ENCODE measurements around the gene PPT2. TPM values are rescaled to one million over a fixed set of nuclear protein-coding genes. Genes with fewer than 3 reads are reported as not detected.
A peak's percentile ranks its signal among the peaks of the same experiment; 100 is the strongest.
"Not testable (repeated sequence)": the region's sequence is repeated elsewhere in the genome, so short reads cannot be mapped to it uniquely, and the experiment has no call there.

Gene PPT2
- total and polyA plus RNA-seq, 4 donors = 20.7 to 75.1 (median 40.1) TPM

GRCh38 chr6:32193096-32193495 lies 39.2 kb downstream of the PPT2 start:
- not testable (repeated sequence) for H3K4me3 ChIP-seq (ENCODE audit: low read depth, low read length); H3K27ac ChIP-seq (ENCODE audit: low read depth, low read length); H3K36me3 ChIP-seq (ENCODE audit: control insufficient read depth, insufficient read depth, low read length); H3K27me3 ChIP-seq (ENCODE audit: control insufficient read depth, insufficient read depth, low read length); H3K9me3 ChIP-seq (ENCODE audit: control insufficient read depth, insufficient read depth, low read length); DNase-seq (ENCODE audit: low read depth in 4 of 6, low spot score in 6 of 6)
- H3K4me1 ChIP-seq (ENCODE audit: control insufficient read depth, insufficient read depth, low read length) = peaks cover 68% of the 10 kb centered on the region
- WGBS (ENCODE audit: insufficient coverage) = 93% methylated on average over 2 of the region's 13 CpGs

- no peaks in the 10 kb centered on the region for H3K36me3 ChIP-seq (ENCODE audit: control insufficient read depth, insufficient read depth, low read length)
- H3K27me3 ChIP-seq (ENCODE audit: control insufficient read depth, insufficient read depth, low read length) = no peaks in the 10 kb centered on the region
- H3K4me1 ChIP-seq (ENCODE audit: control insufficient read depth, insufficient read depth, low read length) = peaks cover 55% of the 10 kb centered on the region
- WGBS (ENCODE audit: insufficient coverage) = 96% methylated on average over 4 of the region's 4 CpGs
- H3K27ac ChIP-seq (ENCODE audit: low read depth, low read length) = peak overlapping the region; percentile 100
- no peak overlapping the region for H3K4me3 ChIP-seq (ENCODE audit: low read depth, low read length)
- DNase-seq (ENCODE audit: low read depth in 4 of 6, low spot score in 6 of 6) = no peak
- no peaks in the 10 kb centered on the region for H3K9me3 ChIP-seq (ENCODE audit: control insufficient read depth, insufficient read depth, low read length)
Observed at GRCh38 chr6:32194388-32194787, 40.4 kb downstream of the PPT2 start.

- DNase-seq (ENCODE audit: low read depth in 4 of 6, low spot score in 6 of 6) = peak in 2 of 6 donors; percentile 78 to 82
- 0% methylated on average over 12 of the region's 15 CpGs for WGBS (ENCODE audit: insufficient coverage)
- peak overlapping the region; percentile 100 for H3K27ac ChIP-seq (ENCODE audit: low read depth, low read length)
- H3K9me3 ChIP-seq (ENCODE audit: control insufficient read depth, insufficient read depth, low read length) = no peaks in the 10 kb centered on the region
- peak overlapping the region; percentile 88 for H3K4me3 ChIP-seq (ENCODE audit: low read depth, low read length)
- H3K36me3 ChIP-seq (ENCODE audit: control insufficient read depth, insufficient read depth, low read length) = no peaks in the 10 kb centered on the region
- peaks cover 54% of the 10 kb centered on the region for H3K4me1 ChIP-seq (ENCODE audit: control insufficient read depth, insufficient read depth, low read length)
- no peaks in the 10 kb centered on the region for H3K27me3 ChIP-seq (ENCODE audit: control insufficient read depth, insufficient read depth, low read length)
Observed at GRCh38 chr6:32194825-32195651, 41.1 kb downstream of the PPT2 start.

- no peaks in the 10 kb centered on the region for H3K27me3 ChIP-seq (ENCODE audit: control insufficient read depth, insufficient read depth, low read length)
- H3K4me3 ChIP-seq (ENCODE audit: low read depth, low read length) = peak overlapping the region; percentile 88
- WGBS (ENCODE audit: insufficient coverage) = 0% methylated on average over 25 of the region's 25 CpGs
- DNase-seq (ENCODE audit: low read depth in 4 of 6, low spot score in 6 of 6) = peak; percentile 95 to 100 (median 100)
- H3K4me1 ChIP-seq (ENCODE audit: control insufficient read depth, insufficient read depth, low read length) = peaks cover 50% of the 10 kb centered on the region
- H3K9me3 ChIP-seq (ENCODE audit: control insufficient read depth, insufficient read depth, low read length) = no peaks in the 10 kb centered on the region
- peak overlapping the region; percentile 100 for H3K27ac ChIP-seq (ENCODE audit: low read depth, low read length)
- H3K36me3 ChIP-seq (ENCODE audit: control insufficient read depth, insufficient read depth, low read length) = no peaks in the 10 kb centered on the region
Observed at GRCh38 chr6:32195652-32195901, 41.6 kb downstream of the PPT2 start.

GRCh38 chr6:32195902-32196681 lies 42.2 kb downstream of the PPT2 start:
- WGBS (ENCODE audit: insufficient coverage) = under 1% methylated on average over 51 of the region's 58 CpGs
- no peaks in the 10 kb centered on the region for H3K27me3 ChIP-seq (ENCODE audit: control insufficient read depth, insufficient read depth, low read length)

GRCh38 chr6:32196682-32197616 lies 43.0 kb downstream of the PPT2 start:
- DNase-seq (ENCODE audit: low read depth in 4 of 6, low spot score in 6 of 6) = peak in 2 of 6 donors; percentile 65 to 73
- 5% methylated on average over 23 of the region's 28 CpGs for WGBS (ENCODE audit: insufficient coverage)
- Histone ChIP-seq H3K4me1 (ENCODE audit: control insufficient read depth, insufficient read depth, low read length) (peaks cover 36% of the 10 kb centered on the region), H3K27ac (ENCODE audit: low read depth, low read length) (peak overlapping the region; percentile 100), H3K27me3 (ENCODE audit: control insufficient read depth, insufficient read depth, low read length) (no peaks in the 10 kb centered on the region), H3K36me3 (ENCODE audit: control insufficient read depth, insufficient read depth, low read length) (no peaks in the 10 kb centered on the region), H3K9me3 (ENCODE audit: control insufficient read depth, insufficient read depth, low read length) (no peaks in the 10 kb centered on the region), H3K4me3 (ENCODE audit: low read depth, low read length) (peak overlapping the region; percentile 88)

More at GRCh38 chr6:32195902-32196681, 42.2 kb downstream of the PPT2 start:
- Histone ChIP-seq H3K27ac (ENCODE audit: low read depth, low read length) (peak overlapping the region; percentile 100), H3K9me3 (ENCODE audit: control insufficient read depth, insufficient read depth, low read length) (no peaks in the 10 kb centered on the region), H3K4me3 (ENCODE audit: low read depth, low read length) (peak overlapping the region; percentile 88), H3K4me1 (ENCODE audit: control insufficient read depth, insufficient read depth, low read length) (peaks cover 44% of the 10 kb centered on the region), H3K36me3 (ENCODE audit: control insufficient read depth, insufficient read depth, low read length) (no peaks in the 10 kb centered on the region)
- DNase-seq (ENCODE audit: low read depth in 4 of 6, low spot score in 6 of 6) = peak; percentile 78 to 97 (median 88)

- Histone ChIP-seq H3K27me3 (ENCODE audit: control insufficient read depth, insufficient read depth, low read length) (no peaks in the 10 kb centered on the region), H3K9me3 (ENCODE audit: control insufficient read depth, insufficient read depth, low read length) (no peaks in the 10 kb centered on the region), H3K4me3 (ENCODE audit: low read depth, low read length) (no peak overlapping the region), H3K27ac (ENCODE audit: low read depth, low read length) (no peak overlapping the region), H3K4me1 (ENCODE audit: control insufficient read depth, insufficient read depth, low read length) (peaks cover 35% of the 10 kb centered on the region), H3K36me3 (ENCODE audit: control insufficient read depth, insufficient read depth, low read length) (no peaks in the 10 kb centered on the region)
- WGBS (ENCODE audit: insufficient coverage) = 71% methylated on average over 1 of the region's 3 CpGs
- no peak for DNase-seq (ENCODE audit: low read depth in 4 of 6, low spot score in 6 of 6)
Observed at GRCh38 chr6:32198345-32198696, 44.4 kb downstream of the PPT2 start.

- no peak overlapping the region for H3K27ac ChIP-seq (ENCODE audit: low read depth, low read length)
- H3K27me3 ChIP-seq (ENCODE audit: control insufficient read depth, insufficient read depth, low read length) = no peaks in the 10 kb centered on the region
- H3K4me1 ChIP-seq (ENCODE audit: control insufficient read depth, insufficient read depth, low read length) = peaks cover 40% of the 10 kb centered on the region
- DNase-seq (ENCODE audit: low read depth in 4 of 6, low spot score in 6 of 6) = no peak
- no peaks in the 10 kb centered on the region for H3K36me3 ChIP-seq (ENCODE audit: control insufficient read depth, insufficient read depth, low read length)
- H3K9me3 ChIP-seq (ENCODE audit: control insufficient read depth, insufficient read depth, low read length) = no peaks in the 10 kb centered on the region
- 89% methylated on average over 17 of the region's 17 CpGs for WGBS (ENCODE audit: insufficient coverage)
- no peak overlapping the region for H3K4me3 ChIP-seq (ENCODE audit: low read depth, low read length)
Observed at GRCh38 chr6:32198866-32199265, 44.9 kb downstream of the PPT2 start.

- Histone ChIP-seq H3K27ac (ENCODE audit: low read depth, low read length) (no peak overlapping the region), H3K36me3 (ENCODE audit: control insufficient read depth, insufficient read depth, low read length) (no peaks in the 10 kb centered on the region), H3K4me1 (ENCODE audit: control insufficient read depth, insufficient read depth, low read length) (peaks cover 31% of the 10 kb centered on the region), H3K27me3 (ENCODE audit: control insufficient read depth, insufficient read depth, low read length) (no peaks in the 10 kb centered on the region), H3K9me3 (ENCODE audit: control insufficient read depth, insufficient read depth, low read length) (no peaks in the 10 kb centered on the region), H3K4me3 (ENCODE audit: low read depth, low read length) (no peak overlapping the region)
- no peak for DNase-seq (ENCODE audit: low read depth in 4 of 6, low spot score in 6 of 6)
- WGBS (ENCODE audit: insufficient coverage) = 83% methylated on average over 12 of the region's 13 CpGs
Observed at GRCh38 chr6:32200711-32201475, 47.0 kb downstream of the PPT2 start.

Data from spinal cord (tissue), 10 donors.